CD4-positive, alpha-beta T cell treated with Interleukin-4 for 4 hours (primary cell): ENCODE data around the gene ZNF365.
"Not testable (repeated sequence)": the region's sequence is repeated elsewhere in the genome, so short reads cannot be mapped to it uniquely, and the experiment has no call there.

Experiments used
- DNase-seq: peaks from one replicate; pipeline ENCODE4 v3.0.0-alpha.2; 2020

Gene ZNF365

GRCh38 chr10:62378877-62379276 is 4.7 kb downstream of the ZNF365 start:
- not testable (repeated sequence) for DNase-seq

DNA sequence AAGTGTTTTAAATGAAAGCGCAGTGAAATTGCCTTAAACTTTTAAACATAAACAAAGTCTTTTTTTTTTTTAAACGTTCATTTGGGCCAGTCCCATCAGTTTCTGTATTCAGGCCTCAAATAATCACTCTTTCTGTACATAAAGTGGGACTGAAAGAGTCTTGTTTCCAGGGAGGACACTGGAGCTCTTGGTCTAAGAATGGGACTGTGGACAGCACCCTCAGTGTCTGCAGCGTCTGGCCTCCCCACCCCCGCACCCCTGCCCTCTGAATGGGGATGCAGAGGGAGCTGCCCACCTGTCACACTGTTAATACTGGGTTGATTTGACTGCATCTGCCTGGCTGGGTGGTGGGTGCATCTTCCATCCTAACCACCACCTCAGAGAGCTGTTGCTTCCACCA is 5.2 kb downstream of the ZNF365 start:
- no peak for DNase-seq

GRCh38 chr10:62380016-62380415 is 5.8 kb downstream of the ZNF365 start:
- peak; percentile 34 for DNase-seq

GRCh38 chr10:62381385-62382102 is 7.4 kb downstream of the ZNF365 start:
- DNase-seq = no peak

DNA sequence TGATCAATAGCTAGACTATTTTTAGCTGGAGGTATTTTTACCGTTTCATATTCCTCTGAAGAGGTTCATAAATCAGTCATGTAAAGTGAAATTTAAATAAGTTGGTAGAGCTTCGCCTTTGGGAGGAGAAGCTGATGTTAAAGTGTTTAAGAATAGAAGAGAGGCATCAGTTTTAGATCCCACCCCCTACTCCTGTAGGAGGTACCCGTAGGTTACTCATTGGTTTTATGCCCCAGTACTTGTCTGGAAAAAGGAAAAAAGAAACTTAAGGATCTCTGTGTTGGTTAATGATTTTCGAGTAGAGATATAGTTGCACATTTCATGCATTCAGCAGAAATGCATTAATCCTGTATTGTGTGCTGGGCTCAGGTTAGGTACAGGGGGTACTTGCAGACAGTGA is 8.7 kb downstream of the ZNF365 start:
- no peak for DNase-seq

DNA sequence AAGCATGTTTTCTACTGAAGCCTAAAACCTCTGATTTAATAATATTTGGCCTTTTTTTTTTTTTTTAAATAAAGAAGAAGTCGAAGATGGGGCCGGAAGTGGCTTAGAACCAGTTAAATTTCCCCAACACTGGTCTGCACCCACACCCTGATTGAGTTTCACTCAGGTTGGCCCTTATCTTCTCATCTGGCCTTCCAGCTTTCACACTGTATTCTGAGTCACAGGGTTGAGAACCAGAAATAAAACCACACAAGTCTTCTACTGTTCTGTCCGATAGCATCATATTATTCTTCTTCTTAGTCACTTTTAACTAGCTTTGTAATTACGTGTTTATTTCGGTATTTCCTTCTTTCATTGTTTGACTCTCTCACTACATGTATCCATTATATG is 9.9 kb downstream of the ZNF365 start:
- DNase-seq = peak; percentile 94

GRCh38 chr10:62384447-62385081 is 10.4 kb downstream of the ZNF365 start:
- DNase-seq = no peak

DNA sequence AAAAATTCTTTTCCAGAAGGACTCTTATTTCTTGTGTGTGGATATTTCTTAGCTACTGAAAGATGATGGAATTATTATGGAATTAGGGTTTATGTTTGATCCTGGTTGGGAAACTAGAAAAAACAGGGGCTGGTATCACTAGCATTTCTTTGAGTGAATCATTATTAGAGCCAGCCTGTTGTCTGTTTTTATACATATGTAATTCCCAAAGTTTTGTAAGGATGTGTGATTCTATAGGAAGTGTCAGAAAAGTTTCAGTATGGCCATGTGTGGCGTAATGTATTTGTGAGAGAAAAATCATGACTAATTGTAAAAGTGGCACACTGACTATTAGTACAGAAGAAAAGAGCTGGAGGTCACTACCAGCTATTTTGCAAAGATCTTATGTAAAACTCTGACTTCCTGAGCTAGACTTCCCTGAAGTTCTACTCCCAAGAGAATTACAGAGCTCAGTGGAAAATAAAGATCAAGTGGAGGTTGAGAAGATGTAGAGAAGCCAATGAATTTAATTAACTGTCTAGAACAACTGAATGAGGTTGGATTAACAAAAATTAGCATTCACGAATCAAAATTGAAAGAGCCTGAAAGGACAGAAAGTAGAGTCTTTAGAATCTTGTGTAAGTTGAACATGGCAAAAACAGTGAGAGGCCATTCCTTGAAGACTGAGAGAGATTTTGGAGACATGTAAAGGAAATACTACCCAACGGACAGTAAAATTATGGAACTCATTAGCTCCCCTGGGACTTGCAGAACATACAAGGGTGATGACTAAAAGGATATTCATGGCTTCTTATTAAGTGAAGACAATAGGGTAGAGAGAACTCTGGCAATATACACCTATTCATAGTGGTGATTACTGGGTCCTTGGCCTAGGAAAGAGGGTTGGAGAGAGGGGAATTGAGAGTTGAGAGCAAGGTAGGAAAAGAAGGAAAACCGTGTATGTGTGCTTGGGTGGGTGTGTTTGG is 12.5 kb downstream of the ZNF365 start:
- no peak for DNase-seq

- no peak for DNase-seq
These were observed 14.2 kb downstream of the ZNF365 start for GRCh38 chr10:62388328-62388727.

- DNase-seq = no peak
These were observed 16.5 kb downstream of the ZNF365 start for GRCh38 chr10:62390497-62391176.

- no peak for DNase-seq
These were observed 19.1 kb downstream of the ZNF365 start for GRCh38 chr10:62393237-62393636.

- no peak for DNase-seq
These were observed 20.4 kb downstream of the ZNF365 start for GRCh38 chr10:62394556-62395018.

DNA sequence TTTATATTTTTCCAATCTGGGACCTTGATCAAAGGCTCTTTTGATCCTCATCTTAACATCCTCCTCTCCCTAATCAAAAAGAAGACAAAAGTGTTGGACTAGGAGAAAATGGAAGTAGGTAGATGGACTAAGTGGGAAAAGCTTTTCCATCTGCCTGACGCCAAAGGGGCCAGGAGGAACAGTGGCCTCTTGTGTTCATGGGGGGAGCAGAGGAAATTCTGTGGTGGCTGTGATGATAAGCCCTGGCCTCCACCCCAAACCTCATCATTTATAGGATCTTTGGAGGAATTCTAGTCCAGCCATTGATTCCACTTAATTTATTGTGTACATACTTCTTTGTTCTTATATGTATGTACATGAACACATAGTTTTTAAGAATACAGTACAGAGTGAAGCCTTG is 21.7 kb downstream of the ZNF365 start:
- no peak for DNase-seq

DNA sequence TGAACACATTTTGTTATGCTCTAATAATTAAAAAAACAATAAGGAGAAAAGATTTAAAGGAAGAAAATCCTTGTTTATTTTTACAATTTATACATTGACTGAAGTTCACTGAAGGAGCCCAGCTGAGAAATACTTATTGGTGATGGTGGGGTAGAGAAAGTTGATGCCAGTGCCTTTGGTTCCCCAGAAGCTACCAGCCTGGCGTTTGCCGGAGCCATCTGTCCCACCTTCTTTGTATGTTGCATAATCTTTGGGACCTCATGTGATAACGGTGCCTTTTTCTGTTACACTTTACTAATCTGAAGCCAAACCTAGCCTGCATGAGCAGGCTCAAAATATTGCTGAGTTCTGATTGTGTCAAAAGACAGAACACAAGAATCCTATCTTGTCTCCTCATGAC is 22.7 kb downstream of the ZNF365 start:
- DNase-seq = no peak

DNA sequence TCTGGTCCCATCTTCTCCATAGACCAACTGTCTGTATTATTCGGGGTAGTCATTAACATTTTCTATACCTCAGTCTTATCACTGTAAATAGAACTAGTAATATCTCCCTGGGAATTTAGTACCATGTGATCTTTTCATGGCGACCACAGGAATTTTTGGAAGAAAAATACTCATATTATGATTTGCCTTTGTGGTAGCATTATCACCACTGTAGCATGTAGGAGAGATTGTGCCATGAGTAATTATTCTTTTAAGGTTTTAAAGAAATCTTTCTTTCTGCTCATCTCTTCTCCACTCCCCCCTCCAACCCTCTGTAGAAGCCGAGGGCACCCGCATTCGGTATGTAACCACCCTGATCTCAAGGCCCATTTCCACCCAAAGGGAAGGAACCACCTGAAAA is 25.0 kb downstream of the ZNF365 start:
- DNase-seq = no peak

GRCh38 chr10:62402508-62402907 is 28.3 kb downstream of the ZNF365 start:
- no peak for DNase-seq

DNA sequence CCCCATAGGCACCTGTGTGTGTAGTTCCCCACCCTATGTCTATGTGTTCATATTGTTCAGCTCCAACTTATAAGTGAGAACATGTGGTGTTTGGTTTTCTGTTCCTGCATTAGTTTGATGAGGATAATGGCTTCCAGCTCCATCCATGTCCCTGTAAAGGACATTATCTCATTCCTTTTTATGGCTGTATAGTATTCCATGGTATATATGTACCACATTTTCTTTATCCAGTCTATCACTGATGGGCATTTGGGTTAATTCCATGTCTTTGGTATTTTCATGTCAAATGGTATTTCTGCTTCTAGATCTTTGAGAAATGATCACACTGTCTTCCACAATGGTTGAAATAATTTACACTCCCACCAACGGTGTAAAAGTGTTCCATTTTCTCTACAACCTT is 36.4 kb downstream of the ZNF365 start:
- DNase-seq = not testable (repeated sequence)

DNA sequence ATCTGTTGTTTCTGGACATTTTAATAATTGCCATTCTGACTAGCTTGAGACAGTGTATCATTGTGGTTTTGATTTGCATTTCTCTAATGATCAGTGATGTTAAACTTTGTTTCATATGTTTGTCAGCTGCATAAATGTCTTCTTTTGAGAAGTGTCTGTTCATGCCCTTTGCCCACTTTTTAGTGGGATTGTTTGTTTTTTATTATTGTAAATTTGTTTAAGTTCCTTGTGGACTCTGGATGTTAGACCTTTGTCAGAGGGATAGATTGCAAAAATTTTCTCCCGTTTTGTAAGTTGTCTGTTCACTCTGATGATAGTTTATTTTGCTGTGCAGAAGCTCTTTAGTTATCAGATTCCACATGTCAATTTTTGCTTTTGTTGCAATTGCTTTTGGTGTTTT is 36.8 kb downstream of the ZNF365 start:
- not testable (repeated sequence) for DNase-seq

GRCh38 chr10:62413048-62413447 is 38.9 kb downstream of the ZNF365 start:
- DNase-seq = no peak

DNA sequence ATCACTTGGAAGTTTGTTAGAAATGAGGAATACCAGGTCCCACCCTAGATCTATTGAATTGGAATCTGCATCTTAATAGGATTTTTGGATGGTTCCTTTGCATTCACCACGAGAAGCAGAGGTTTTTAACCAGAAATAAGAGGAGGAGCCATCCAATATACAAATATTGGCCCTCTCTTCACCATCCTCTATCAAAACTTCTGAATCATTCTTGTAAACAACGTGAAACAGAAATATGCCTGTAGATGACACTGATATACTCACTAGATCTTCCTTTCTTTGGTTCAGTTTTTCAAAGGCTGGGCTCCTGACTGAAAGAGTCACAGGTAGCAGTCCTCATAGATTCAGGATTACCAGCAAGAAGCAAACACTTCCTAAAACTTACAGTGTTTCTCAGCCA is 39.5 kb downstream of the ZNF365 start:
- DNase-seq = no peak

DNA sequence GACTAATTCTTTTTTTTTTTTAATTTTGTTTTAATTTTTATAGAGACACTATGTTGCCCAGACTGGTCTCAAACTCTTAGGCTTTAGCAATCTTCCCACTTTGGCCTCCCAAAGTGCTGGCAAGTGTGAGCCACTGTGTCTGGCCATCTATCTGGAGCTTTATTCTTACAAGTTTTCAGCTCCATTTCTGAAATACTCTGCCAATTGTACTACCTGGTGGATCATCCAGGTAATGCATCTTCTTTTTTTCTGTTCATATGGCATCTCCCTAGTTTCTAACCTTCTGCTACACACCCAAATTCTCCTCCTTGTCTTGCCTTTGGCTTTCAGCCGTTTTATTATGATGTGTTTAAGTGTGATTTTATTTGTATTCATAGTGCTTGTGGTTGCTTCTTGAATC is 40.2 kb downstream of the ZNF365 start:
- DNase-seq = no peak

GRCh38 chr10:62422068-62422590 is 48.0 kb downstream of the ZNF365 start:
- DNase-seq = no peak

DNA sequence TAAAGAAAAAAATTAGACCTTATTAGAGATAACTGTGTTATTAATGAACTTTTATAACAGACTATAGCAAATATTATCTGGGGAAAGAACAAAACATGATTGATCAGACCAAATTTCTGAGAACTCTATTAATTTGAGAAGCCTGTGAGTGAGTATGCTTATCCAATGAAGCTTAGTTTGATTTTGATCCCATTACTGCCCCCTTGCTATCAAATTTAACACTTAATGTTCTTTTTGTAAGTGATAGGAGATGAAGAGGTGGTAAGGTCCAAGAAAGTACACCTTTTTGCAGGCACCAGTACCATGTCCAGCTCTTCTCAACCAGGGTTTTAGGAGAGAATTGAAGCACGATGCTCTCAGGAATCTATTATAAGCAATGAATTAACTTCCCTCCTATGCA is 49.9 kb downstream of the ZNF365 start:
- DNase-seq = peak; percentile 17
